Brain pericyte (primary cell): ENCODE measurements around the gene TMEM179.
"Not testable (repeated sequence)": the region's sequence is repeated elsewhere in the genome, so short reads cannot be mapped to it uniquely, and the experiment has no call there.

Experiments
- DNase-seq: peaks from one replicate; pipeline ENCODE4 v3.0.0-alpha.2; 2012; ENCODE audit warnings: low read depth, low spot score

TMEM179 gene

DNA sequence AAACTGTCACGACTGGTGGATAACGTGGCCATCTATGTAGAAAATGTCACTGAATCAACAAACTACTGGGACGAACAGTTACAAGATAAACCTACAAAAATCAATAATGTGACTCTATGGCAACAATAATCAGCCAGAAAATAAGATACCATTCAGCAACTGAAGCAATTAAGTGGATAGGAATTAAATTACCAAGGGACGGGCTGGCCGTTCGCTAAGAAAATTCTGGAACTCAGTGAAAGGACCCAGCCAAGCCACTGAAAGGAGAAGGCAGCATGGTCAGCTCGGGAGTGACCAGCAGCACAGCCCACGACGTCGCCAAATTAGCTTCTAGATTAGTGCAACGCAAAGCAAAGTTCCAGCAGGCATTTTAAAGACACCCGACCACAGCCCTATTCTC is 33.6 kb upstream of the TMEM179 start:
- DNase-seq, result no peak

GRCh38 chr14:104637546-104638003 is 33.0 kb upstream of the TMEM179 start:
- no peak for DNase-seq

GRCh38 chr14:104636846-104637545 is 32.4 kb upstream of the TMEM179 start:
- DNase-seq, result not testable (repeated sequence)

DNA sequence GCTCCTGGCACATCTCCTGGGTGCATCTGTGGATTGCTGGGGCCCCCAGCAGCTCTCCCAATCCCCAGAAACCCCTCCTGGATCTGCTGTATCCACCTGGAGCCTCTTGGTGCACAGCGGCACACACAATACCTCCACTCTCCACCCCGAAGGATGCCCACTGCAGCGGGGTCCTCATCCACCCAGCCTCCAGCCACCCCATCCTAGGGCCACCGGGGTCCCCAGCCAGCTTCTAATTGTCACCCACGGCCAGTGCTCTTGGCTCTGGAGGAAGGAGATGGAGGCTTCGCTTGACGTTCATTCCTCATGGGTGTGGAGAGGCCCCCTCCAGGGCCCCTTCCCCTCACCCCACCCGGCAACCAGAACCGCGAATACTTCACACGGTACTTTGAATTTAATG is 31.6 kb upstream of the TMEM179 start:
- no peak for DNase-seq

DNA sequence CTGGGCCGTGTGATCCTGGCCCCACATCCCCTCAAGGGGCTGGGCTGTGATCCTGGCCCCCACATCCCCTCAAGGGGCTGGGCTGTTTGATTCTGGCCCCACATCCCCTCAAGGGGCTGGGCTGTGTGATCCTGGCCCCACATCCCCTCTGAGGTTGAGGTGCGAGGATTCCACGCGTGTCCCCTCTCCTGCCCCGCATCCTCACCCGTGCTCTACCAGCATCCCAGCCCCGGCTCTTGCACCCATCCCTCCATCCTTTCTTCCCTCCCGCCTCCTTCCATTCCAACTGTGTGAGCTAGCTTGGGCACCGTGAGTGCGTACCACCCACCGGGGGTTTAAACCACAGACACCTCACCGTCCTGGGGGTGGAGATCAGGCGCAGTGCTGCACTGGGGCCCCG is 31.1 kb upstream of the TMEM179 start:
- DNase-seq, result no peak

GRCh38 chr14:104634886-104635570 is 30.5 kb upstream of the TMEM179 start:
- DNase-seq, result no peak

- DNase-seq, result no peak
Measured at GRCh38 chr14:104634138-104634760, 29.7 kb upstream of the TMEM179 start.

DNA sequence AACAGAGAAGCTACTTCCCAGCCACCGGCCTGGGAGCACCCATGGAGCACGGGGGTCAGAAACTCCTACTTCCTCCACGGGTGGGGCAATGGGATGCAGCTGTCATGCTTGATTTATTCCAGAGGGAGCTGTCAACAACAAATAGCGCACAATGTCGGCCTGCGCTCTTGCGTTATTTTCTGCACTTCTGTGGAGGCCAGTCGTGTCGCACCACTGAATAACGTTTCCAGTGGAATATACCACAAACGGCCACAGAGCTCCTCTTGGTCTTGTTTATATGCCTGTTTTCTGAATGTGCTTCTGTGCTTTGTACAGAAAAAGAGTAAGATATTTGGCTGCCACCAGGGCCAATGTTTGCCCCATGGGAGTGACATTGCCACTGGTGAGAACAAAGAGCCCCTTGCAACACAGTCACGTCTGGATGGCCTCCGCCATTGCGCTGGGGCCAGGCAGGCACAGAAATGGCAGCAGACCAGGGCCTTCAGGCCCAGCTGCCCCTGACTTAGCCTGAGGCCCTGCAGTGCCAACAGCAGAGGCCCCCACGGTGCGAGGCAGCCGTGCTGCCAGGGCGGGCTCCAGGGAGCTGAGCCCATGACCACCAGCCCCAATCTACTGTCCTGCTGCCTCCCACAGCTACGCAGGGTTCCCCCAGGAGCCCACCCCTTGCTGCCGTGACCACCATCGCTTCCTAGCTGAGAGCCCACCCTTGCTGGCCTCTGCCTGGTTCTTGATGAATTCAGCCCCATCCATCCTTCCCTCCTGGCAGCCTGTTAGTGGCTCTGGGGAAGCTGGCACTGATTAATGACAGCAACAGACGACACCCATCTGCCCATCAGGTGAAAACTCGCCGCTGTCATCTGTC is 28.9 kb upstream of the TMEM179 start:
- no peak for DNase-seq

DNA sequence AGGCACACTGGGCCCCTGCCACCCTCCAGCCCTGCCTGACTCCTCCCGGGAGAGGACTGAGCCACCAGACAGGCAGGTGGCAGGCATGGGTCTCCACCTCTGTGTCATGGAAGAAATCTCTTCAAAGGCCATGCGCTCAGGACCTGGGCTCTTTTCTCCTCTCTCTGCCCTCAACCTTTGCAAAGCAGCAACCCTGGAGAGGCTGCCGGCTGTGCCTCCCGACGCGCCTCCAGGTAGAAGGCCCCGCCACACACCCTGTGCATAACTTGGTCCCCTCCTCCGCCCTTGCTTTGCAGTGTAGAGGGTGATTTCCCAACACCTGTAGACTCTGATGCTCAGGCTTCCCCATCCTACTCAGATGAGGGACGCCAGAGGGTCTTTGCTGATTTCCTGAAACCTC is 28.2 kb upstream of the TMEM179 start:
- DNase-seq, result no peak

- DNase-seq, result no peak
Measured at GRCh38 chr14:104624939-104625338, 20.4 kb upstream of the TMEM179 start.

DNA sequence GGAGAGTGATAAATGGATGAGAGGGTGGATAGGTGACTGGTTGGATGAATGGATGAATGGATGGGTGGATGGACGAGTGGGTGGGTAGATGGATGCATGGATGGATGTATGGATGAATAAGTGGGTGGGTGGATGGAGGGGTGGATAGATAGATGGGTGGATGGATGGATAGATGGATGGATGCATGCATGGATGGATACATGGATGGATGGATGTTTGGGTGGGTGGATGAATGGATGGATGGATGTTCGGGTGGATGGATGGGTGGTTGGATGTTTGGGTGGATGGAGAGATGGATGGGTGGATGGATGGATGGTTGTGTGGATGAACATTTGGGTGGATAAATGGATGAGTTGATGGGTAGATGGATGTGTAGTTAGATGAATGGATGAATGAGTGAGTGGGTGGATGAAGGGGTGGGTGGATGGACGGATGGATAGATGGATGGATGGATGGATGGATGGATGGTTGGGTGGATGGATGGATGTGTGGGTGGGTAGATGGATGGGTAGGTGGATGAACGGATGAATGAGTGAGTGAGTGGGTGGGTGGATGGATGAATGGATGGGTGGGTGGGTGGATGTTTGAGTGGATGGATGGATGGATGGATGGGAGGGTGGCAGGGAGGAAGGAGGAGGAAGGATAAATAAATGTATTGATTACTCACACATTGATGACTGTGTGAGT is 9.7 kb upstream of the TMEM179 start:
- no peak for DNase-seq

DNA sequence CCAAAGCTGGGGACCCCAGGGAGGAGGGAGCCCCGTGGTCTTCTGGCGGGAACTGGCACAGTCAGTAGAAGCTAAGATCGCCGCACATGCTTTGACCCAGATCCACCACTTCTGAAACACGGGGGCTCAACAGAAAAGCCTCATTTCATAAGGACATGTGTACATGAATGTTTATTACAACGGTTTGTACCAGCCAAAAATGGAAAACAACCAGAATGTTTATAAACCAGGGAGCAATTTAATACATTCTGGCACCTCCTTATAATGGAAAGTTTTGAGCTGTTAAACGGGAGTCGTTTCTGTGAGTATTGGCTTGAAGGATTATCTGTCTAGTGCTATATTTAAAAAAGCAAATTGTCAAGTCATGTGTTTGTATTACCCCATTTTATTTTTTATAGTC is 7.3 kb upstream of the TMEM179 start:
- no peak for DNase-seq

- no peak for DNase-seq
Measured at GRCh38 chr14:104610749-104611310, 6.3 kb upstream of the TMEM179 start.

DNA sequence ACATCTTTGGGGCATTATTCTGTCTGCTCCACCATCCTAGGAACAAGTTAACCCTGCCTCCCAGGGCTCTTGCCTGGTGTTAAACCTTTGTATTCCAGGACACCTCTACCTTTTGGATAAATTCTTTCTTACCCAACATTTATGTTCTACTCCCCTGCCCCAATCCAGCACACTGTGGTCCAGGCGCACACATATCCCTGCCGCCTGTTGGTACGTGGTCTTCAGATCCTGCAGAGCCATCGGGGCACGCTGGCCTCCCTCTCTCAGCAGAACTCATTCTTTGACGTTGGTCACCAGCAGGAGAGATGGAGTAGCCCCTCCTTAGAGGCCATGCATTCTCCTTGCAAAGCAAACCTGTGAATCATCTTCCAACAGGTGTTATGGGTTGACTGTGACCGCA is 5.1 kb upstream of the TMEM179 start:
- no peak for DNase-seq

GRCh38 chr14:104603711-104604401 is 716 bp downstream of the TMEM179 start:
- DNase-seq, result no peak

- no peak for DNase-seq
Measured at GRCh38 chr14:104602933-104603325, 1.6 kb downstream of the TMEM179 start.

GRCh38 chr14:104602315-104602932 is 2.1 kb downstream of the TMEM179 start:
- no peak for DNase-seq

- DNase-seq, result no peak
Measured at GRCh38 chr14:104601786-104602185, 2.8 kb downstream of the TMEM179 start.

- no peak for DNase-seq
Measured at GRCh38 chr14:104600805-104601204, 3.8 kb downstream of the TMEM179 start.

DNA sequence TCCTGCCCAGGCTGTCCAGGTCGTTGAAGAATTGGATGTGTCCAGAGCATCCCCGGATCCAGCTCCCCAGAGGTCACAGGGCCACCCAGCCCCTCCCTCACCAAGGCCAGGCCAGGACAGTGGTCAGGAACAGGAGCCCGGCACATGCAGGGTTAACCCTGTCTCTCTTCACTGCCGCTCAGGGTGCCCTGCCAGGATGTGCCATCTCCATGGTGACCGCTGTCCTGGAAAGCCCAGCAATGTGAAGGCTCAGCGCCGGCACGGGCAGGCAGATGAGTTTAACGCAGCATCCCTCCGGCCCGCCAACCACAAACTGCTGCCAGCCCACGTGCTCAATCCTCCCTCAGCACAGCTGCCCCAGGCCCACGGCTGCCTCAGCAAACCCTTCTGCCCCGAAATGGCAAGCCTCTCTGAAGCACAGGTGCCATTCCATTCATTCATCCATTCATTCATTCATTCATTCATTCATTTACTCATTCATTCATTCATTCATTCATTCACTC is 4.4 kb downstream of the TMEM179 start:
- DNase-seq, result no peak
